BLaER1 treated with 17β-estradiol and CSF1 and Interleukin-3, amounts not matched to agents 10 nM and 100 nM (cell line): ENCODE measurements around the gene RPP14.

Experiments used
- H3K27ac ChIP-seq, 11 experiments: shearing (Covaris generic); formaldehyde crosslinking; 2 replicates each; pipeline ENCODE4 v1.8.1; 2022
- H3K27me3 ChIP-seq, 11 experiments: shearing (Covaris generic); formaldehyde crosslinking; 2 replicates each; pipeline ENCODE4 v1.8.1; 2022
- H3K36me3 ChIP-seq, 11 experiments: shearing (Covaris generic); formaldehyde crosslinking; 2 replicates each; pipeline ENCODE4 v1.8.1; 2022
- H3K4me1 ChIP-seq, 10 experiments: shearing (Covaris generic); formaldehyde crosslinking; 2 replicates each; pipeline ENCODE4 v1.8.1; 2022
- H3K4me2 ChIP-seq, 11 experiments: shearing (Covaris generic); formaldehyde crosslinking; 2 replicates each; pipeline ENCODE4 v1.8.1; 2022
- H3K4me3 ChIP-seq, 10 experiments: shearing (Covaris generic); formaldehyde crosslinking; 2 replicates each; pipeline ENCODE4 v1.8.1; 2022
- H3K9ac ChIP-seq, 11 experiments: shearing (Covaris generic); formaldehyde crosslinking; 2 replicates each; pipeline ENCODE4 v1.8.1; 2022
- H3K9me3 ChIP-seq, 11 experiments: shearing (Covaris generic); formaldehyde crosslinking; replicated peaks in 1 of 11; 2 replicates each; pipeline ENCODE4 v1.8.1; 2022
- H4K20me1 ChIP-seq, 11 experiments: shearing (Covaris generic); formaldehyde crosslinking; 2 replicates each; pipeline ENCODE4 v1.8.1; 2022
- Cebpa-rat ChIP-seq, 11 experiments: shearing (Covaris generic); IDR thresholded peaks; 2 replicates each; pipeline ENCODE4 v1.8.1; 2022

The RPP14 gene

GRCh38 chr3:58350627-58351013, 44.6 kb downstream of the RPP14 start:
- Histone ChIP-seq H3K9me3 (peaks cover 0 to 6% (median 0%) of the 10 kb centered on the region in 11 experiments; a peak in 3 of 22 replicates), H3K27ac (peak overlapping the region; percentile 53 to 96 (median 89); a peak in 21 of 22 replicates), H4K20me1 (peaks cover 0 to 77% (median 11%) of the 10 kb centered on the region in 11 experiments; a peak in 13 of 22 replicates), H3K4me1 (peaks cover 89 to 99% (median 96%) of the 10 kb centered on the region in 10 experiments), H3K9ac (peak overlapping the region; percentile 23 to 84 (median 77); a peak in 21 of 22 replicates), H3K4me3 (peak overlapping the region in 9 of 10 experiments; percentile 13 to 66 (median 50); a peak in 18 of 20 replicates), H3K36me3 (peaks cover 5 to 45% (median 36%) of the 10 kb centered on the region in 11 experiments; a peak in 19 of 22 replicates), H3K4me2 (peak overlapping the region; percentile 85 to 97 (median 94)), H3K27me3 (no peaks in the 10 kb centered on the region)
- 0 out of 22 replicates have a peak, but pooled peaks of 1 of the 11 experiments have one; percentile 26 for TF ChIP-seq Cebpa-rat (IDR thresholded peaks at IDR 0.05)

GRCh38 chr3:58351920-58352319, 45.9 kb downstream of the RPP14 start:
- H3K4me3 ChIP-seq: peak overlapping the region in 8 of 10 experiments; percentile 36 to 66 (median 51); a peak in 14 of 20 replicates
- H4K20me1 ChIP-seq: peaks cover 0 to 83% (median 17%) of the 10 kb centered on the region in 11 experiments; a peak in 13 of 22 replicates
- H3K9me3 ChIP-seq: peaks cover 0 to 6% (median 0%) of the 10 kb centered on the region in 11 experiments; a peak in 2 of 22 replicates
- H3K27ac ChIP-seq: peak overlapping the region; percentile 11 to 96 (median 89); a peak in 21 of 22 replicates
- peaks cover 5 to 43% (median 34%) of the 10 kb centered on the region in 11 experiments; a peak in 19 of 22 replicates for H3K36me3 ChIP-seq
- no peaks in the 10 kb centered on the region for H3K27me3 ChIP-seq
- H3K4me1 ChIP-seq: peaks cover 94 to 100% (median 100%) of the 10 kb centered on the region in 10 experiments
- peak overlapping the region; percentile 44 to 84 (median 77); a peak in 21 of 22 replicates for H3K9ac ChIP-seq
- no peak for TF ChIP-seq Cebpa-rat (IDR thresholded peaks at IDR 0.05)
- H3K4me2 ChIP-seq: peak overlapping the region; percentile 85 to 97 (median 94)

GRCh38 chr3:58352626-58353025, 46.6 kb downstream of the RPP14 start:
- Histone ChIP-seq H4K20me1 (peaks cover 6 to 88% (median 21%) of the 10 kb centered on the region in 11 experiments; a peak in 17 of 22 replicates), H3K4me1 (peaks cover 98 to 100% (median 100%) of the 10 kb centered on the region in 10 experiments), H3K4me3 (peak overlapping the region in 9 of 10 experiments; percentile 6 to 66 (median 50); a peak in 14 of 20 replicates), H3K36me3 (peaks cover 5 to 43% (median 32%) of the 10 kb centered on the region in 11 experiments; a peak in 19 of 22 replicates), H3K9ac (peak overlapping the region in 10 of 11 experiments; percentile 17 to 84 (median 78); a peak in 17 of 22 replicates), H3K27me3 (no peaks in the 10 kb centered on the region), H3K27ac (peak overlapping the region in 9 of 11 experiments; percentile 79 to 96 (median 90); a peak in 18 of 22 replicates), H3K9me3 (peaks cover 0 to 6% (median 0%) of the 10 kb centered on the region in 11 experiments; a peak in 2 of 22 replicates), H3K4me2 (peak overlapping the region; percentile 85 to 97 (median 94))
- TF ChIP-seq Cebpa-rat (IDR thresholded peaks at IDR 0.05): no peak

GRCh38 chr3:58353722-58354553, 47.9 kb downstream of the RPP14 start:
- peak overlapping the region; percentile 68 to 96 (median 89) for H3K27ac ChIP-seq
- H3K4me1 ChIP-seq: peaks cover 89 to 98% (median 95%) of the 10 kb centered on the region in 10 experiments
- H3K4me2 ChIP-seq: peak overlapping the region; percentile 85 to 97 (median 94)

GRCh38 chr3:58355179-58355578, 49.1 kb downstream of the RPP14 start:
- Histone ChIP-seq H3K27me3 (no peaks in the 10 kb centered on the region), H3K4me1 (peaks cover 77 to 86% (median 84%) of the 10 kb centered on the region in 10 experiments), H3K9me3 (no peaks in the 10 kb centered on the region), H4K20me1 (peaks cover 27 to 93% (median 39%) of the 10 kb centered on the region in 11 experiments; a peak in 21 of 22 replicates), H3K4me2 (peak overlapping the region; percentile 85 to 97 (median 94)), H3K36me3 (peaks cover 5 to 56% (median 45%) of the 10 kb centered on the region in 11 experiments; a peak in 20 of 22 replicates), H3K27ac (peak overlapping the region; percentile 68 to 96 (median 89); a peak in 21 of 22 replicates), H3K4me3 (peak overlapping the region in 8 of 10 experiments; percentile 15 to 66 (median 42); a peak in 12 of 20 replicates), H3K9ac (peak overlapping the region; percentile 22 to 84 (median 74); a peak in 20 of 22 replicates)
- peak in 2 of 11 experiments; percentile 13 to 37; a peak in 1 of 22 replicates for TF ChIP-seq Cebpa-rat (IDR thresholded peaks at IDR 0.05)

More at GRCh38 chr3:58353722-58354553, 47.9 kb downstream of the RPP14 start:
- Histone ChIP-seq H3K36me3 (peaks cover 0 to 43% (median 33%) of the 10 kb centered on the region in 11 experiments; a peak in 18 of 22 replicates), H3K9ac (peak overlapping the region; percentile 54 to 84 (median 74)), H4K20me1 (peaks cover 18 to 90% (median 26%) of the 10 kb centered on the region in 11 experiments; a peak in 21 of 22 replicates), H3K27me3 (no peaks in the 10 kb centered on the region), H3K4me3 (peak overlapping the region; percentile 8 to 66 (median 48); a peak in 19 of 20 replicates), H3K9me3 (no peaks in the 10 kb centered on the region)
- TF ChIP-seq Cebpa-rat (IDR thresholded peaks at IDR 0.05): peak in 10 of 11 experiments; percentile 60 to 92 (median 82); a peak in 19 of 22 replicates

- Histone ChIP-seq H3K9ac (peak overlapping the region in 10 of 11 experiments; percentile 24 to 84 (median 75); a peak in 18 of 22 replicates), H3K36me3 (peaks cover 5 to 64% (median 53%) of the 10 kb centered on the region in 11 experiments; a peak in 20 of 22 replicates), H3K4me3 (peak overlapping the region in 7 of 10 experiments; percentile 15 to 66 (median 38); a peak in 7 of 20 replicates), H3K9me3 (no peaks in the 10 kb centered on the region), H3K4me2 (peak overlapping the region; percentile 85 to 97 (median 94)), H3K4me1 (peaks cover 68 to 82% (median 78%) of the 10 kb centered on the region in 10 experiments), H4K20me1 (peaks cover 31 to 93% (median 47%) of the 10 kb centered on the region in 11 experiments; a peak in 21 of 22 replicates), H3K27ac (peak overlapping the region in 10 of 11 experiments; percentile 74 to 96 (median 90); a peak in 21 of 22 replicates), H3K27me3 (no peaks in the 10 kb centered on the region)
- TF ChIP-seq Cebpa-rat (IDR thresholded peaks at IDR 0.05): no peak
Observed at GRCh38 chr3:58356054-58356453, 50.0 kb downstream of the RPP14 start.

GRCh38 chr3:58357402-58357801, 51.4 kb downstream of the RPP14 start:
- Histone ChIP-seq H4K20me1 (peaks cover 42 to 96% (median 61%) of the 10 kb centered on the region in 11 experiments; a peak in 21 of 22 replicates), H3K27ac (peak overlapping the region in 10 of 11 experiments; percentile 74 to 96 (median 90); a peak in 17 of 22 replicates), H3K36me3 (peaks cover 8 to 77% (median 64%) of the 10 kb centered on the region in 11 experiments; a peak in 21 of 22 replicates), H3K9ac (no peak overlapping the region), H3K9me3 (peaks cover 0 to 3% (median under 1%) of the 10 kb centered on the region in 11 experiments; a peak in 4 of 22 replicates), H3K4me3 (no peak overlapping the region), H3K4me2 (peak overlapping the region; percentile 85 to 97 (median 94); a peak in 20 of 22 replicates), H3K4me1 (peaks cover 55 to 71% (median 65%) of the 10 kb centered on the region in 10 experiments), H3K27me3 (no peaks in the 10 kb centered on the region)
- TF ChIP-seq Cebpa-rat (IDR thresholded peaks at IDR 0.05): no peak

GRCh38 chr3:58358092-58358491, 52.0 kb downstream of the RPP14 start:
- Histone ChIP-seq H3K4me2 (peak overlapping the region in 4 of 11 experiments; percentile 4 to 97 (median 94); a peak in 4 of 22 replicates), H3K27me3 (no peaks in the 10 kb centered on the region), H3K4me3 (no peak overlapping the region), H3K9me3 (peaks cover 0 to 7% (median 4%) of the 10 kb centered on the region in 11 experiments; a peak in 5 of 22 replicates), H3K4me1 (peaks cover 48 to 66% (median 58%) of the 10 kb centered on the region in 10 experiments), H3K9ac (no peak overlapping the region), H3K27ac (no peak overlapping the region), H4K20me1 (peaks cover 48 to 98% (median 68%) of the 10 kb centered on the region in 11 experiments; a peak in 21 of 22 replicates), H3K36me3 (peaks cover 11 to 78% (median 70%) of the 10 kb centered on the region in 11 experiments; a peak in 21 of 22 replicates)
- no peak for TF ChIP-seq Cebpa-rat (IDR thresholded peaks at IDR 0.05)
